T-helper 2 cell treated with Interferon-gamma antibody and Interleukin-4, amounts not matched to agents 5 μg/mL and 100 μg/mL, for 36 hours (primary cell): ENCODE results near the gene ATAD3B.
"Not testable (repeated sequence)": the region's sequence is repeated elsewhere in the genome, so short reads cannot be mapped to it uniquely, and the experiment has no call there.

Experiments
- DNase-seq: peaks from one replicate; pipeline ENCODE4 v3.0.0; 2021; ENCODE audit warnings: low spot score
- H3K27ac Mint-ChIP-seq: one replicate; pipeline ENCODE4 v1.8.0; 2021; ENCODE audit warnings: mild to moderate bottlenecking, mixed read lengths
- H3K27me3 Mint-ChIP-seq: one replicate; pipeline ENCODE4 v1.8.0; 2021; ENCODE audit warnings: low read depth, mixed read lengths
- H3K36me3 Mint-ChIP-seq: one replicate; pipeline ENCODE4 v1.8.0; 2021; ENCODE audit warnings: low read depth, mixed read lengths
- H3K4me1 Mint-ChIP-seq: one replicate; pipeline ENCODE4 v1.8.0; 2021; ENCODE audit warnings: low read depth, mixed read lengths
- H3K4me3 Mint-ChIP-seq: one replicate; pipeline ENCODE4 v1.8.0; 2022; ENCODE audit warnings: mild to moderate bottlenecking, moderate library complexity, mixed read lengths
- H3K9me3 Mint-ChIP-seq: one replicate; pipeline ENCODE4 v1.8.0; 2021; ENCODE audit warnings: mixed read lengths

ATAD3B gene

DNA sequence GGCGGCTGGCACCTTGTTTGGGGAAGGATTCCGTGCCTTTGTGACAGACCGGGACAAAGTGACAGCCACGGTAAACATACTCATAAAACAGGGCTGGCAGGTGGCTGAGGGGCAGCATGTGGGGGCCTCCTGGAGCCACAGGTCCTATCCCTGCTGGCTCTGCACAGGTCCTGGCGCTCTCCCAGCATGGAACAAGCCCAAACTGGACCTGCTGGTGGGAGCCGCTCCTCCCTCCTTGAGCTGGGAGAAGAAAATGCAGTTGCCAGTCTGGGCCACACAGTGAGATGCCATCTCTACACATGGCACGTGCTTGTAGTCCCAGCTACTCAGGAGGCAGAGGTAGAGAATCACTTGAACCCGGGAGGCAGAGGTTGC, 19.2 kb upstream of the ATAD3B start:
- not testable (repeated sequence) for H3K27me3 Mint-ChIP-seq, H3K27ac Mint-ChIP-seq, H3K36me3 Mint-ChIP-seq, H3K4me1 Mint-ChIP-seq, H3K9me3 Mint-ChIP-seq, H3K4me3 Mint-ChIP-seq, DNase-seq

DNA sequence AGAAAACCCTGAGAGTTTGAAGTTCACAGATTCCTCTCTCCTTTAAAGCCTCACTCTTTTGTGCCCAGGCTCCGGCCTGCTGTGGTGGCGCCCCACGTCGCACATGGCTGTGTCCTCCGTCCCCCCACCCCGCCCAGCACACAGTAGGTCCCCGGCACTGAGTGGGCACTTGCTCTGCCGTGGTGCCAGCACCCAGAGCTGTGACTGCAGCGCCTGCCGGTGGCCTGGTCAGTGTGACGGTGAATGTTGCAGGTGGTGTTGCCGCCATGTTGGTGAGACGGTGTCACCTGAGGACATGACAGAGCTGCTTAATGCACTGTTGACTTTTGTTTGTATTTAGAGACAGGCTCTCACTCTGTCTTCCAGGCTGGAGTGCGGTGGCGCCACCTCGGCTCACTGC, 18.7 kb upstream of the ATAD3B start:
- DNase-seq: no peak
- no peaks in the 10 kb centered on the region for H3K4me1 Mint-ChIP-seq
- H3K27ac Mint-ChIP-seq: no peak overlapping the region
- no peaks in the 10 kb centered on the region for H3K9me3 Mint-ChIP-seq
- H3K27me3 Mint-ChIP-seq: no peaks in the 10 kb centered on the region
- no peak overlapping the region for H3K4me3 Mint-ChIP-seq
- no peaks in the 10 kb centered on the region for H3K36me3 Mint-ChIP-seq

DNA sequence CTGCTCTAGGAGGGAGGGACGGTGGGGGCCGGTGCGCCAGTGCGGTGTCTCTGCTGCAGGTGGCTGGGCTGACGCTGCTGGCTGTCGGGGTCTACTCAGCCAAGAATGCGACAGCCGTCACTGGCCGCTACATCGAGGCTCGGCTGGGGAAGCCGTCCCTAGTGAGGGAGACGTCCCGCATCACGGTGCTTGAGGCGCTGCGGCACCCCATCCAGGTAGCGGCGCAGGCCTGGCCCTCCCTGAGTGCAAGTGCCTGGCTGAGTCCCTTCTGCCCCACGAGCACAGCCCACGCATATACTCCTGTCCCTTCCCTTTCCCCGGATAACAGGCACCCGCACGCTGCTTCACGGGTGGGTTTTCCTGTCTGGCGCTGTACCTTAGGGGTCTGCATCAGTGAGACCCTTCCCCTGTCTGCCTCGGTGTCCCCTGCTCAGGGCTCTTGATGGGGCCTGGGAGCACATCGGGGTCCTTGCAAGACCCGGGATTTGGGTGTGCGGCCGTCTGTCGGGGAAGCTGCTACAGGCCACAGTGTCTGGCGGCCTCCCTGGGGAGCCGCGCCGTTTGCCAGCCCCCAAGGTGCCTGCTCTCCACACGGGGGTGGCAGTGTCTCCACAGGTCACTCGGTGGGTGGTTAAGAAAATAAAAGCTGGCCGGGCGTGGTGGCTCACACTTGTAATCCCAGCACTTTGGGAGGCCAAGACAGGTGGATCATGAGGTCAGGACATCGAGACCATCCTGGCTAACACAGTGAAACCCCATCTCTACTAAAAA, 17.1 kb upstream of the ATAD3B start:
- not testable (repeated sequence) for H3K27me3 Mint-ChIP-seq

DNA sequence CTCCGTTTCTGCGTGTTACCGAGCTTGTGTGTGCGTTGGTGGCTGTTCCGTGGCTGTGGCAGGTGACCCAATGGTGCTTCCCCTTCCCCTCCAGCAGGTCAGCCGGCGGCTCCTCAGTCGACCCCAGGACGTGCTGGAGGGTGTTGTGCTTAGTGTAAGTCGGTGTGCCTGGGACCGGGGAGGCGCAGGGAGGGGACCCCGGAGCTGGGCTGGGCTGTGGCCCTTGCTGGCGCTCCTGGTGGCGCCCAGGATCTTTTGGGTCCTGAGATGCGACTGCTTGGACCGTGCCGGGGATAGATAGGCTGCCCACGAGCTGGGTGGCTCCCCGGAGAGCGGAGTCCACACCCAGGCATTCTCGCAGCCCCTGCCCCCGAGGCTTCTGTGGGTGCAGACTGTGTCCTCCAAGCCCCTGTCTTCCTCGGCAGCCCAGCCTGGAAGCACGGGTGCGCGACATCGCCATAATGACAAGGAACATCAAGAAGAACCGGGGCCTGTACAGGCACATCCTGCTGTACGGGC, 16.1 kb upstream of the ATAD3B start:
- no peak for DNase-seq
- Mint-ChIP-seq H3K27me3 (no peaks in the 10 kb centered on the region), H3K36me3 (no peaks in the 10 kb centered on the region), H3K27ac (no peak overlapping the region), H3K4me3 (no peak overlapping the region), H3K9me3 (no peaks in the 10 kb centered on the region), H3K4me1 (no peaks in the 10 kb centered on the region)

More for the DNA sequence above, 17.1 kb upstream of the ATAD3B start:
- not testable (repeated sequence) for H3K4me3 Mint-ChIP-seq, DNase-seq, H3K4me1 Mint-ChIP-seq, H3K9me3 Mint-ChIP-seq, H3K27ac Mint-ChIP-seq, H3K36me3 Mint-ChIP-seq

DNA sequence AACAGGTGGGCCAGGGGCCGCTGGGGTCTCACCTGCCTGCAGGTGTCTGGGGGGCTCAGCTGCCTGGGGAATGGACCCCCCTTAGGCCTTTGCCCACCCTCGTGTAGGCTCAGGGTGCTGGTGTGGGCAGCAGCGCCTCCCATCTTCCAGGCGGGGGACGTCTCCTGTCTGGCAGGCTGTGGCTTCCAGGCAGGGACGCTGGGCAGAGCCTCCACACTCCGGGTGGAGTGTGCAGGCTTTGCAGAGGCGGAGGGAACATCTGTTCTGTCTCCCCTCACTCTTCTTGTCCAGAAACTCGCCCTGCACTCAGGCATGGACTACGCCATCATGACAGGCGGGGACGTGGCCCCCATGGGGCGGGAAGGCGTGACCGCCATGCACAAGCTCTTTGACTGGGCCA, 15.6 kb upstream of the ATAD3B start:
- not testable (repeated sequence) for H3K36me3 Mint-ChIP-seq, H3K9me3 Mint-ChIP-seq, H3K4me1 Mint-ChIP-seq, H3K4me3 Mint-ChIP-seq, DNase-seq, H3K27ac Mint-ChIP-seq, H3K27me3 Mint-ChIP-seq

DNA sequence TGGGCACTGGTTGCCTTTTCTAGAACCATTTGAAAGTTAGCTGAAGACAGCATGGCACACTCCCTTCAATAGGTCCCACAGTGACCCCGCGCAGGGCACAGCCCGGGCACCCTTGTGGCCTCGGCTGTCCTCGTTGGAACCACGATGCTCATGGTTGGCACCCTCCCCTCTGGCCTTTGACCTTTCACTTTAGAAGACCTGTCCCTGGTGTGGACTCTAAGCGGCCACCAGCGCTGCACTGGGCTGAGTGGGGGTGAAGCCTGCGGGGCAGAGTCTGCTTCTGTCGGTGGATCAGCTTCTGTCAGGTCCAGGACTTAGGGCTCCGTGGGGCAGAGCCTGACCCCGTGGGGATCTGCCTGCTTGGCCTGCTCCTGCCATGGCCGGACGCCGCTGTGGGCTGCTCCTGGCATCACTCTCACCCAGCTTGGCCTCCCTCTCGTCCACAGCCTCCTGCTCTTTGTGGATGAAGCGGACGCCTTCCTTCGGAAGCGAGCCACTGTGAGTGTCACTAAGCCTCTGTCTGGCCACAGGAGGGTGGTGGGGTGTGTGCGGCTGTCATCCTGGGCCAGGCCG, 14.8 kb upstream of the ATAD3B start:
- H3K9me3 Mint-ChIP-seq, H3K27ac Mint-ChIP-seq, H3K4me1 Mint-ChIP-seq, H3K36me3 Mint-ChIP-seq, DNase-seq, H3K27me3 Mint-ChIP-seq, H3K4me3 Mint-ChIP-seq: not testable (repeated sequence)

DNA sequence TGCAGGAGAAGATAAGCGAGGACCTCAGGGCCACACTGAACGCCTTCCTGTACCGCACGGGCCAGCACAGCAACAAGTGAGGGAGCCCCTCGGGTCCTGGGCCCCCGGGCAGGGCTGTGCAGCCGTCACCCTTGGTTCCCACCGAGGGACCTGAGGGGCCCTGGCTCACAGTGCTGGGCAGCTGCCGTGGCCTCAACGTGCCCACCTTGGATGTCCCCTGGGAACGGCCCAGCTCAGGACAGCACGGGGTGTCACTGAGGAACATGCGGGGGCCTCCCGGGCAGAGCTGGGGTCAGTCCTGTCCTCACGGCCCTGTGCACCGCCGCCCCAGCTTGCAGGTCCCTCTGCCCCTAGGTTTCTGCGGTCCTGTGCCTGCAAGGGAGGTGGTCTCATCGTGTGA, 12.4 kb upstream of the ATAD3B start:
- not testable (repeated sequence) for H3K27me3 Mint-ChIP-seq, H3K27ac Mint-ChIP-seq, H3K9me3 Mint-ChIP-seq, H3K36me3 Mint-ChIP-seq, H3K4me3 Mint-ChIP-seq, DNase-seq, H3K4me1 Mint-ChIP-seq

DNA sequence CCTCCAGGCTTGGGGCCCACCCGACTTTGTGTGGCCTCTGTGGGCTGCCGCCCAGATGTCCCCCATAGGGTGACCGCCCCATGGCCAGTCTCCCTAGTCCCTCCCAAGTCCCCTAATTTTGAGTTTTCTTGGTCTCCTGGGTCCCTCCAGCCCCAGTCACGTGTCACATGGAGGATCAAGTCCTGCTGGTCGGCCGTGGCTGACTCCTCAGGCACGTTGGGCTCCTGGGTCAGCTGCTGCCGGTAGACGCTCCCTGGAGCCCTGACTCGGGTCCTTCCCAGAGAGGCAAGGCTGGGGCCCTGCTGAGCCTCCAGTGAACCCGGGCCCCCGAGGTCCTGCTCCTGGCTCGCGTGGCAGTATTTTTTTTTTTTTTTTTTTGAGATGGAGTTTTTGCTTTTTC, 11.9 kb upstream of the ATAD3B start:
- not testable (repeated sequence) for H3K4me1 Mint-ChIP-seq, DNase-seq, H3K36me3 Mint-ChIP-seq, H3K4me3 Mint-ChIP-seq, H3K27me3 Mint-ChIP-seq, H3K27ac Mint-ChIP-seq, H3K9me3 Mint-ChIP-seq

DNA sequence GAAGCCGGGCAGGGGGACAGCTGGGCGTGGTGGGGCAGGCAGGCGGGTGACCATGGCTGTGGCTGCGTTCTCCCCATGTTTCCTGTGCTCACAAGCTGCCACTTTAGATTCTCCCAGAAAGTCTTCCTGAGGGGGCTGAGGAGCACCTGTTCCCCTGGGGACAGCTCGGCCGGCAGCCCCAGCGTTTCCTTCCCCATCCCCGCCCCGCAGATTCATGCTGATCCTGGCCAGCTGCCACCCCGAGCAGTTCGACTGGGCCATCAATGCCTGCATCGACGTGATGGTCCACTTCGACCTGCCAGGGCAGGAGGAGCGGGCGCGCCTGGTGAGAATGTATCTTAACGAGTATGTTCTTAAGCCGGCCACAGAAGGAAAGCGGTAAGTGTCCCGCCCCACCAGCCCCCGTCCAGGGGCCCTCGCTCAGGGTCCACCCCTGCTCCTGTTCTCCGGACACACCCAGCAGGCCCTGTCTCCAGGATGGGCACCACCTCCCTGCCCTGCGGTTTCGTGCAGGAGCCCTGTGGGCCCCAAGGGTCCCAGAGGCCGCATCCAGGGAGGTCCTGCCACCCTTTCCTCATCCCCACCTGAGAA, 10.9 kb upstream of the ATAD3B start:
- no peak for DNase-seq
- no peaks in the 10 kb centered on the region for H3K9me3 Mint-ChIP-seq
- no peak overlapping the region for H3K27ac Mint-ChIP-seq
- H3K36me3 Mint-ChIP-seq: no peaks in the 10 kb centered on the region
- H3K27me3 Mint-ChIP-seq: no peaks in the 10 kb centered on the region
- no peak overlapping the region for H3K4me3 Mint-ChIP-seq
- H3K4me1 Mint-ChIP-seq: no peaks in the 10 kb centered on the region

DNA sequence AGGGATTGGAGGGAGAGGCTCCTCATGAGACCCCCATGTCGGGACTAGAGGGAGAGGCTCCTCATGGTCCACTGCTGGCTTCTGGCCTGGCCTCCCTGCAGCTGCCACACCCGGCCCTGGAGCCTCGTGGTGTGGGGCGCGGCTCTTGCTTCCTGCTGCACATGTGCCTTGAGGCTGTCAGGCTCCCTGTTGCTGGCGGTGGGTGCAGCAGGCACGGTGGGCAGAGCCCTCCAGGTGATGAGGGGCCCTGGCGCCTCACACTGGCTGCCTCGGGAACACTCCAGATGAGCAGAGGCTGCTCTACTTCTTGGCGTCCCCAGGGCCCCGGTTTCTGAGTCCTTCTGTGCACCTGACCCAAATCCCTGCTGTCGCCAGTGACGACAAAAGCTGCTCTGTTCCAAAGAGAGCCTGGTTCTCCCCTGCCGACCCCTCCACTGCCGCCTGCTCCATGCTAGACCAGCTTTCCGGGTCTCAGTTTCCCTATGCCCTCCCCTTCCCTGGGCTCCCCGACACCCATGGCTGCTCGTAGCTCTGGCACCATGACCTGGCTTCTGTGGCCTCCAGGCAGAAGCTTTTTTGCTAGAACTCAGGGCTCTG, 9.7 kb upstream of the ATAD3B start:
- no peak for DNase-seq
- no peaks in the 10 kb centered on the region for H3K27me3 Mint-ChIP-seq
- no peaks in the 10 kb centered on the region for H3K36me3 Mint-ChIP-seq
- H3K4me1 Mint-ChIP-seq: no peaks in the 10 kb centered on the region
- no peak overlapping the region for H3K27ac Mint-ChIP-seq
- no peak overlapping the region for H3K4me3 Mint-ChIP-seq
- H3K9me3 Mint-ChIP-seq: no peaks in the 10 kb centered on the region

DNA sequence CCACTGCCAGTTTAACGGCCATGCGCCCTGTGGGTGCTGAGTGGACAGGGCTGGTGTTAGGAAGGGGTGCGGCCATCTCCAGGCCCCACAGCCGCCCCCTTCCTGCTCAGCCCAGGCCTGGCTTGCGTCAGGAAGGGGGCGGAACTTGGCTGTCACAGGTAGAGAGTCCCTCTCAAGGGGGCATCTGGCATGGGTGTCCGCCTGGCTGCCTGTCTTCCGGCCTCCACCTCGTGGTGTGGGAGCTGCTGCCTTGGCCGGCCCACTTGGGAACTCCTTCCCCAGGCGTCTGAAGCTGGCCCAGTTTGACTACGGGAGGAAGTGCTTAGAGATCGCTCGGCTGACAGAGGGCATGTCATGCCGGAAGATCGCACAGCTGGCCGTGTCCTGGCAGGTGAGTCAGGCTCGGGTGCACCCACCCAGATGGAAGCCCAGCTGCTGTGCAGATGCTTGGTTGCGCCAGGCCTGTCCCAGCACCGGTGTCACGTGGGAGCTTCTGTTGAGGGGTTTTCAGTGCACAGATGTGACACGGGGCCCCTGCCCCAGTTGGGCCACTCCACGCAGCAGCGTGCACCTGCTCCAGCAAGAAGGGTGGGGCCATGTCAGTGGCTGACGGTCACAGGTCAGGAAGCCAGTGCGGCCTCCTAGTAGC, 9.1 kb upstream of the ATAD3B start:
- no peaks in the 10 kb centered on the region for H3K36me3 Mint-ChIP-seq
- H3K4me1 Mint-ChIP-seq: no peaks in the 10 kb centered on the region
- no peaks in the 10 kb centered on the region for H3K9me3 Mint-ChIP-seq
- DNase-seq: no peak
- no peak overlapping the region for H3K27ac Mint-ChIP-seq
- H3K4me3 Mint-ChIP-seq: peak overlapping the region; percentile 12
- H3K27me3 Mint-ChIP-seq: no peaks in the 10 kb centered on the region

DNA sequence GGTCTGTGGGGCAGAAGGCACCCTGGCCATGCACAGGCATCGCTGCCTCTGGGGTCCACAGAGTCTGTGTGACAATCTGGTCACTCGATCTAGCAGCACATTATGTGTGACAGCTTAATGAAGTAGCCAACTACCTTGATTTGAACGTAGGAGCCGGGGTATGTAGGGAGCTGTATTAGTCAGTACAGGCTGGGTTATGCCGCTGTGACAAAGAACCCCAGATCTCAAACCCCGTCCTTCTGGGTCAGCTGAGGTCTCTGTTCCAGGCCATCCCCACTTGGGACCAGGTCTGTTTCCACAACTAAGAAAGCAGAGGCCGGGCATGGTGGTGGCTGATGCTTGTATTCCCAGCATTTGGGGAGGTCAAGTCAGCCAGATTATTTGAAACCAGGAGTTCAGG, 8.3 kb upstream of the ATAD3B start:
- H3K27ac Mint-ChIP-seq: no peak overlapping the region
- H3K9me3 Mint-ChIP-seq: no peaks in the 10 kb centered on the region
- H3K36me3 Mint-ChIP-seq: no peaks in the 10 kb centered on the region
- H3K4me1 Mint-ChIP-seq: no peaks in the 10 kb centered on the region
- no peak for DNase-seq
- no peak overlapping the region for H3K4me3 Mint-ChIP-seq
- no peaks in the 10 kb centered on the region for H3K27me3 Mint-ChIP-seq

DNA sequence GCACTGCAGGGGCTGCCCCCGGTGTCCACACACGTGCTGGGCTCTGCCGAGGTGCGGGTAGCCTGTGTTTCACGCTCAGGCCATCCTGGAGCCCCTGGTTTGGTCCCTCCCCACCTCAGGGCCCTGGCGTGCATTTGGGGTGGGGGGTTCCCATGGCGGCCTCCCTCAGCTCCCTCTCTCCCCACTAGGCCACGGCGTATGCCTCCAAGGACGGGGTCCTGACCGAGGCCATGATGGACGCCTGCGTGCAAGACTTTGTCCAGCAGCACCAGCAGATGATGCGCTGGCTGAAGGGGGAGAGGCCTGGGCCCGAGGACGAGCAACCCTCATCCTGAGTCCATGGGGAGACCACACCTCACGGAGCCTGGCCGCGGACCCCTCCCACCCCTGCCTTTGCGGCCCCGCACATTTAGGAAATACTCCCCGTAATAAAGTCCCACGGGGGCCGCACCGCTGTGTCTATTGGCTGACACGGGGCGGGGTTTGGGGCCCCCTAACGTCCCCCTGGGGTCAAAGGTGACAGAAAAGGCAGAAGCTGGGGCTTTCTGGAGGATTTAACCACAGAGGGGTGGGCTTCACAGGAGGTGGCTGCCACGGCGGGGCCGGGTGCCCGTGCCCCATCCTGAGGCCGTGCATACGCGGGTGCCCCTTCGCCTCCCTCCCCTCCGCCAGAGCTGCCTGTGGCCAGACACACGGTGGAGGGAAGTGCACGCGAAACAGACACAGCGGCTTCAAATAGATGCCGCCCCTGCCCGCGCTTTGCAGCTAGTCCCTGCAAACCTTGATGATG, 3.2 kb upstream of the ATAD3B start:
- H3K27ac Mint-ChIP-seq, H3K36me3 Mint-ChIP-seq, H3K4me3 Mint-ChIP-seq, H3K27me3 Mint-ChIP-seq, DNase-seq, H3K9me3 Mint-ChIP-seq: not testable (repeated sequence)
- peaks cover 15% of the 10 kb centered on the region for H3K4me1 Mint-ChIP-seq
